ENCODE results near the gene ERCC1.

DNA sequence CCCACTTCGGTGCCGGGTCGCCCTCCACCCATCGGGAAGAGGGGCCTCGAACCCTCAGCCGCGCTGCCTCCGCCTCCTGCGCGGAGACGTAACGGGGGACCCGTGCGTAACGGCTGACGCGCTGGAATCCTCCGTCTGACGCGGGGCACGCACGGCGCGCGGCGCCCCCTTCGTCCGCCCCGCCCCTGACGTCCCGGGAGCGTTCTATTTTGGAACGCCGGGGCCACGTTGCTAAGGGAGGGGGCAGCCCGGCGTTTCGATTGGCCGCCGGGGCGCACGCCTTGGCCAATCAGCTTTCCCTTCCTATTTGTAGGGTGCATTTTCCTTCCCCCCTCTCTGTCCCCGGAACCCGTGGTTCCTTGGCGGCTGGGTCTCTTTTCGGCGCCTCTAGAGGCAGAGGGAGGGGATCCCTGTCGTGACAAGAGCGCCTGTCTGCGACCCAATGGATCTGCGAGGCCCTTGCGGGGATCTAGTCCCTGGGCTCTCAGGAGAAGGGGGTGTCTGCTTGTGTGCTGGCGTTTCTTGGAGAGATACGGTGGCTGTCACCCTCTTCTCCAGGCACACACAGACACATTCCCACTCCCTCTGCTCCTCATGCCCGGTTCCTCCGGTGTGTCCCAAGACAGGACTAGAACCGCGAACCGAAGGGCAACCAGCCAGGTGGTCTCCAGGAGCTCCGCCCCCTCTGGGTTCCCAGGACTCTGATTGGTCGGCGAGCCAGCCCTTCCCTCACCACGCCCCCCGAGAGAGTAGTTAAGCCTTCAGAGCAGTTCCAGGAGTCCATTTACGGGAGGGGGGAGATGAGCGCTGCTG is 45.6 kb upstream of the ERCC1 start:
- TF ChIP-seq POLR2A (IDR thresholded peaks at IDR 0.05; ENCODE audit: low read depth, low read length) = peak; percentile 60
- no peak for TF ChIP-seq TAF1 (IDR thresholded peaks at IDR 0.05; ENCODE audit: low read depth, low read length)
- no peak for TF ChIP-seq POLR2AphosphoS5 (IDR thresholded peaks at IDR 0.05; ENCODE audit: low read depth, low read length)
- no peak for TF ChIP-seq SPI1 (IDR thresholded peaks at IDR 0.05; ENCODE audit: low read depth, low read length)
- no peak for TF ChIP-seq PAX5 (IDR thresholded peaks at IDR 0.05; ENCODE audit: insufficient read depth, low read length, severe bottlenecking)
